B cell (primary cell): Measurements from ENCODE around the gene SELENON. TPM values are rescaled to one million over a fixed set of nuclear protein-coding genes. Genes with fewer than 3 reads are reported as not detected.

Experiments used
- ATAC-seq: fragments of 200-7000 bp; cut with Tn5 transposase; one replicate; pipeline ENCODE4 v1.10.0; 2021; ENCODE audit warnings: low read depth, mild to moderate bottlenecking, moderate number of reproducible peaks, moderate library complexity
- CTCF ChIA-PET: fragments of 350-600 bp; sonication (Branson Sonifier 250); formaldehyde crosslinking; loops from one replicate; lab custom pipeline; 2021; ENCODE audit warnings: antibody characterized with exemption, inconsistent platforms; lab: Charles Lee
- POLR2A ChIA-PET: fragments of 350-600 bp; sonication (Branson Sonifier 250); formaldehyde crosslinking; loops from one replicate; lab custom pipeline; 2021; ENCODE audit warnings: antibody characterized with exemption; lab: Charles Lee
- DNase-seq: peaks from one replicate; pipeline ENCODE4 v3.0.0; 2013
- H2AFZ ChIP-seq: 2 replicates; pipeline ENCODE4 v1.6.1; 2012; ENCODE audit warnings: mild to moderate bottlenecking, low read depth, low read length; ENCODE audit not compliant: insufficient read depth, poor library complexity, severe bottlenecking
- H3K27ac ChIP-seq, 2 donors: 1 replicate in 1 of 2; 2 replicates in 1 of 2; pipeline ENCODE4 v1.5.1; 2012 to 2013; ENCODE audit warnings: low read length in 2 of 2, mild to moderate bottlenecking in 2 of 2, moderate library complexity in 1 of 2
- H3K27me3 ChIP-seq, 4 experiments: fragments of 200-600 bp in 1 of 4; sonication (generic) in 1 of 4; replicated peaks in 1 of 4; 1 replicate in 2 of 4; 2 replicates in 2 of 4; pipeline versions ENCODE4 v1.6.1 to v1.7.0; 2013 to 2016; ENCODE audit warnings: low read length in 3 of 4, mild to moderate bottlenecking in 2 of 4, mixed read lengths in 1 of 4, moderate library complexity in 1 of 4; ENCODE audit not compliant: insufficient read depth in 4 of 4, control insufficient read depth in 3 of 4; ENCODE audit errors: control extremely low read depth in 1 of 4
- H3K36me3 ChIP-seq, 2 experiments: replicated peaks in 1 of 2; 1 replicate in 1 of 2; 2 replicates in 1 of 2; pipeline versions ENCODE4 v1.6.1 to v1.7.1; 2013; ENCODE audit warnings: low read length in 1 of 2; ENCODE audit not compliant: insufficient read depth in 2 of 2, control insufficient read depth in 1 of 2; ENCODE audit errors: control extremely low read depth in 1 of 2, extremely low read depth in 1 of 2
- H3K4me1 ChIP-seq, 2 donors: fragments of 200-600 bp in 1 of 2; sonication (generic) in 1 of 2; 1 replicate in 1 of 2; 2 replicates in 1 of 2; pipeline versions ENCODE4 v1.5.1 to v1.6.1; 2013 to 2017; ENCODE audit warnings: low read length in 2 of 2; ENCODE audit not compliant: control insufficient read depth in 2 of 2, insufficient read depth in 2 of 2
- H3K4me2 ChIP-seq: replicated peaks from 2 replicates; pipeline ENCODE3; 2012; ENCODE audit warnings: mild to moderate bottlenecking, low read depth, low read length; ENCODE audit not compliant: poor library complexity, severe bottlenecking
- H3K4me3 ChIP-seq, 5 experiments: fragments of 200-600 bp in 1 of 5; sonication (generic) in 1 of 5; 1 replicate in 3 of 5; 2 replicates in 2 of 5; pipeline versions ENCODE4 v1.5.1 to v1.7.0; 2011 to 2016; ENCODE audit warnings: low read length in 4 of 5, mild to moderate bottlenecking in 4 of 5, low read depth in 2 of 5, control low read depth in 1 of 5, moderate library complexity in 1 of 5; ENCODE audit not compliant: insufficient read depth in 1 of 5; ENCODE audit errors: control extremely low read depth in 1 of 5, extremely low read depth in 1 of 5
- H3K79me2 ChIP-seq: fragments of 200-600 bp; sonication (generic); one replicate; pipeline ENCODE4 v1.6.0; 2016; ENCODE audit warnings: low read length; ENCODE audit not compliant: control insufficient read depth, insufficient read depth
- H3K9ac ChIP-seq: fragments of 200-600 bp; sonication (generic); 2 replicates; pipeline ENCODE4 v1.6.1; 2017; ENCODE audit warnings: mild to moderate bottlenecking, low read length, moderate library complexity
- H3K9me3 ChIP-seq, 3 donors: one replicate each; pipeline versions ENCODE4 v1.6.1 to v1.7.1; 2013; ENCODE audit warnings: low read length in 2 of 3; ENCODE audit not compliant: control insufficient read depth in 2 of 3, insufficient read depth in 1 of 3; ENCODE audit errors: control extremely low read depth in 1 of 3
- H4K20me1 ChIP-seq: 2 replicates; pipeline ENCODE4 v1.6.0; 2012; ENCODE audit warnings: mild to moderate bottlenecking, low read length; ENCODE audit not compliant: insufficient read depth, control insufficient read depth, poor library complexity, severe bottlenecking
- H3K27ac Mint-ChIP-seq: one replicate; pipeline ENCODE4 v1.8.0; 2021; ENCODE audit warnings: mixed read lengths
- H3K27me3 Mint-ChIP-seq: one replicate; pipeline ENCODE4 v1.8.0; 2021; ENCODE audit warnings: mixed read lengths
- H3K4me1 Mint-ChIP-seq: one replicate; pipeline ENCODE4 v1.8.0; 2021; ENCODE audit warnings: mixed read lengths
- H3K4me3 Mint-ChIP-seq: one replicate; pipeline ENCODE4 v1.8.0; 2021; ENCODE audit warnings: mixed read lengths
- H3K9me3 Mint-ChIP-seq: one replicate; pipeline ENCODE4 v1.8.0; 2022; ENCODE audit warnings: mixed read lengths; ENCODE audit not compliant: insufficient read depth
- EZH2 ChIP-seq: IDR thresholded peaks from 2 replicates; pipeline ENCODE4 v1.6.1; 2012; ENCODE audit warnings: borderline replicate concordance, low read depth, mild to moderate bottlenecking, moderate library complexity, low read length; ENCODE audit not compliant: insufficient read depth, poor library complexity, severe bottlenecking
- WGBS: methylation state at CpG from one replicate; pipeline ENCODE4 v1.1.5; 2013; ENCODE audit warnings: missing lambda C conversion rate; ENCODE audit not compliant: insufficient coverage; 5-methylcytosine and 5-hydroxymethylcytosine counted together
- intact Hi-C: fragments of 100-400 bp; cut with micrococcal nuclease; formaldehyde crosslinking; loops from one replicate; pipeline ENCODE4 v1.10.0; 2022
- polyA plus RNA-seq: library from polyadenylated mRNA; depleted of rRNA; stranded (reverse); fragments of >200 nt; gene quantifications from 2 replicates; pipeline ENCODE4 v1.2.3, GENCODE V29; 2012
- total RNA-seq, 2 donors: library from RNA; stranded (reverse); fragments of 120-200 nt in 1 of 2; gene quantifications; 1 replicate in 1 of 2; 2 replicates in 1 of 2; pipeline versions ENCODE4 v1.2.3 to v1.2.4, GENCODE V29; 2013 to 2022
- TF ChIP-seq, protein P1 (sequence below): fragments of 200-600 bp; IDR thresholded peaks from one replicate; pipeline ENCODE4 v1.8.0; 2022; ENCODE audit warnings: antibody characterized with exemption, mild to moderate bottlenecking

The SELENON gene
- total and polyA plus RNA-seq, 2 donors (not counting 1 experiment from before 2014, with no cell fraction given): 10.9 to 16.5 TPM

GRCh38 chr1:25779388-25779787 is 20.6 kb upstream of the SELENON start:
- H3K27me3 Mint-ChIP-seq: peaks cover 5% of the 10 kb centered on the region
- TF ChIP-seq, protein P1, sequence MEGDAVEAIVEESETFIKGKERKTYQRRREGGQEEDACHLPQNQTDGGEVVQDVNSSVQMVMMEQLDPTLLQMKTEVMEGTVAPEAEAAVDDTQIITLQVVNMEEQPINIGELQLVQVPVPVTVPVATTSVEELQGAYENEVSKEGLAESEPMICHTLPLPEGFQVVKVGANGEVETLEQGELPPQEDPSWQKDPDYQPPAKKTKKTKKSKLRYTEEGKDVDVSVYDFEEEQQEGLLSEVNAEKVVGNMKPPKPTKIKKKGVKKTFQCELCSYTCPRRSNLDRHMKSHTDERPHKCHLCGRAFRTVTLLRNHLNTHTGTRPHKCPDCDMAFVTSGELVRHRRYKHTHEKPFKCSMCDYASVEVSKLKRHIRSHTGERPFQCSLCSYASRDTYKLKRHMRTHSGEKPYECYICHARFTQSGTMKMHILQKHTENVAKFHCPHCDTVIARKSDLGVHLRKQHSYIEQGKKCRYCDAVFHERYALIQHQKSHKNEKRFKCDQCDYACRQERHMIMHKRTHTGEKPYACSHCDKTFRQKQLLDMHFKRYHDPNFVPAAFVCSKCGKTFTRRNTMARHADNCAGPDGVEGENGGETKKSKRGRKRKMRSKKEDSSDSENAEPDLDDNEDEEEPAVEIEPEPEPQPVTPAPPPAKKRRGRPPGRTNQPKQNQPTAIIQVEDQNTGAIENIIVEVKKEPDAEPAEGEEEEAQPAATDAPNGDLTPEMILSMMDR: no peak
- no peak for TF ChIP-seq EZH2
- no peak for DNase-seq
- Histone ChIP-seq H3K9me3 (no peaks in the 10 kb centered on the region), H3K4me3 (no peak overlapping the region), H3K9ac (no peak overlapping the region), H3K36me3 (no peaks in the 10 kb centered on the region), H3K27ac (no peak overlapping the region), H4K20me1 (no peaks in the 10 kb centered on the region), H3K4me1 (peaks cover 11 to 18% of the 10 kb centered on the region in 2 donors), H3K4me2 (no peak overlapping the region), H2AFZ (no peak overlapping the region), H3K79me2 (no peaks in the 10 kb centered on the region), H3K27me3 (peaks cover 0 to 6% (median 0%) of the 10 kb centered on the region in 4 experiments)
- intact Hi-C loops: no loop called here
- H3K27ac Mint-ChIP-seq: no peak overlapping the region
- ChIA-PET POLR2A (no interaction called here), CTCF (no interaction called here)
- H3K4me1 Mint-ChIP-seq: peaks cover 21% of the 10 kb centered on the region
- ATAC-seq: no peak
- no peak overlapping the region for H3K4me3 Mint-ChIP-seq
- WGBS: 97% methylated on average over 8 of the region's 8 CpGs
- no peaks in the 10 kb centered on the region for H3K9me3 Mint-ChIP-seq

- Mint-ChIP-seq H3K27ac (no peak overlapping the region), H3K4me3 (no peak overlapping the region), H3K9me3 (no peaks in the 10 kb centered on the region), H3K27me3 (peaks cover 7% of the 10 kb centered on the region), H3K4me1 (peaks cover 16% of the 10 kb centered on the region)
- DNase-seq (no peak), ATAC-seq (no peak)
- Histone ChIP-seq H4K20me1 (no peaks in the 10 kb centered on the region), H3K9me3 (no peaks in the 10 kb centered on the region), H3K4me3 (no peak overlapping the region), H3K36me3 (no peaks in the 10 kb centered on the region), H3K79me2 (no peaks in the 10 kb centered on the region), H2AFZ (no peak overlapping the region), H3K4me1 (peaks cover 6 to 13% of the 10 kb centered on the region in 2 donors), H3K9ac (no peak overlapping the region), H3K27me3 (peaks cover 0 to 6% (median 0%) of the 10 kb centered on the region in 4 experiments), H3K27ac (no peak overlapping the region), H3K4me2 (no peak overlapping the region)
- WGBS: no CpG with 5 or more reads among the region's 4 CpGs
- TF ChIP-seq, protein P1: no peak
- TF ChIP-seq EZH2: no peak
- intact Hi-C loops: no loop called here
- POLR2A ChIA-PET: no interaction called here
- CTCF ChIA-PET: no interaction called here
Measured at GRCh38 chr1:25779894-25780293, 20.1 kb upstream of the SELENON start.
